SK-N-SH treated with all-trans-retinoic acid at 6 μM for 48 hours (cell line): ENCODE results near the gene SORCS2.

Experiments used
- CSRNP3 ChIP-seq: fragments of 250-450 bp; sonication (Bioruptor Pico); IDR thresholded peaks from 2 replicates; pipeline ENCODE4 v1.5.1; 2021; ENCODE audit warnings: mild to moderate bottlenecking, moderate library complexity
- GLIS3 ChIP-seq: fragments of 250-450 bp; sonication (Bioruptor Pico); IDR thresholded peaks from 2 replicates; pipeline ENCODE4 v1.5.0; 2020; ENCODE audit warnings: mild to moderate bottlenecking, moderate library complexity
- ISL1 ChIP-seq: fragments of 250-450 bp; sonication (Bioruptor Pico); IDR thresholded peaks from 2 replicates; pipeline ENCODE4 v2.1.2; 2022; ENCODE audit warnings: mild to moderate bottlenecking, moderate library complexity
- ZFP3 ChIP-seq: fragments of 250-450 bp; sonication (Bioruptor Pico); IDR thresholded peaks from 2 replicates; pipeline ENCODE4 v1.5.0; 2020; ENCODE audit warnings: mild to moderate bottlenecking, moderate library complexity

GRCh38 chr4:7737752-7738457 is 545.6 kb downstream of the SORCS2 start:
- TF ChIP-seq ISL1 (CRISPR knock-in tag) (no peak), GLIS3 (CRISPR knock-in tag) (no peak), ZFP3 (no peak), CSRNP3 (CRISPR knock-in tag) (no peak)
